ENCODE measurements around the gene NUCB1. TPM values are rescaled to one million over a fixed set of nuclear protein-coding genes. Genes with fewer than 3 reads are reported as not detected.

The NUCB1 gene
- 273 and 277 TPM in 2 replicates for total RNA-seq

- intact Hi-C loops (cut with micrococcal nuclease) = loop anchor here (1.0 to 5.0 kb wide), 10 partner anchors 13 to 263 kb away; partner anchors contain the start of genes BAX, DBP, DHDH and FTL
Observed at GRCh38 chr19:48899781-48900476, at the start of gene NUCB1. NUCB1 (plus strand) TSS chr19:48900312; CDS start chr19:48900797, 485 bp downstream.

GRCh38 chr19:48852292-48852691 lies 47.8 kb upstream of the NUCB1 start:
- intact Hi-C loops (cut with micrococcal nuclease) = no loop called here

GRCh38 chr19:48853483-48853882 lies 46.6 kb upstream of the NUCB1 start:
- intact Hi-C loops (cut with micrococcal nuclease) = no loop called here

- intact Hi-C loops (cut with micrococcal nuclease) = no loop called here
Observed at GRCh38 chr19:48854103-48854502, 46.0 kb upstream of the NUCB1 start.

GRCh38 chr19:48856921-48857320 lies 43.2 kb upstream of the NUCB1 start:
- intact Hi-C loops (cut with micrococcal nuclease) = no loop called here

GRCh38 chr19:48858984-48859710 lies 41.0 kb upstream of the NUCB1 start:
- intact Hi-C loops (cut with micrococcal nuclease) = loop anchor here (1.0 kb wide), 5 partner anchors 13 to 145 kb away; partner anchors contain the start of genes BAX, NUCB1 and PPP1R15A

- intact Hi-C loops (cut with micrococcal nuclease) = loop anchor here (1.0 kb wide), 1 partner anchor 12 kb away; the partner anchor contains the start of gene PPP1R15A
Observed at GRCh38 chr19:48859711-48860572, 40.2 kb upstream of the NUCB1 start.

GRCh38 chr19:48861313-48861712 lies 38.8 kb upstream of the NUCB1 start:
- intact Hi-C loops (cut with micrococcal nuclease) = no loop called here

GRCh38 chr19:48862827-48863226 lies 37.3 kb upstream of the NUCB1 start:
- intact Hi-C loops (cut with micrococcal nuclease) = no loop called here

- intact Hi-C loops (cut with micrococcal nuclease) = no loop called here
Observed at GRCh38 chr19:48866692-48867091, 33.4 kb upstream of the NUCB1 start.

GRCh38 chr19:48867123-48867745 lies 32.9 kb upstream of the NUCB1 start:
- intact Hi-C loops (cut with micrococcal nuclease) = no loop called here

GRCh38 chr19:48867746-48868113 lies 32.4 kb upstream of the NUCB1 start:
- intact Hi-C loops (cut with micrococcal nuclease) = no loop called here

GRCh38 chr19:48868114-48868886 lies 31.8 kb upstream of the NUCB1 start, which contains the start of gene PLEKHA4:
PLEKHA4 (minus strand) TSS chr19:48868617; CDS start chr19:48867620, 997 bp downstream.
- intact Hi-C loops (cut with micrococcal nuclease) = no loop called here

- intact Hi-C loops (cut with micrococcal nuclease) = loop anchor here (10.0 kb wide), 1 partner anchor 545 kb away; the partner anchor contains the start of gene EMP3
Observed at GRCh38 chr19:48870048-48870447, 30.1 kb upstream of the NUCB1 start.

GRCh38 chr19:48871471-48872181 lies 28.5 kb upstream of the NUCB1 start:
- intact Hi-C loops (cut with micrococcal nuclease) = loop anchor here (1.0 to 10.0 kb wide), 8 partner anchors 12 to 547 kb away; partner anchors contain the start of genes DHDH, EMP3 and FTL

GRCh38 chr19:48872182-48872883 lies 27.8 kb upstream of the NUCB1 start, which contains the start of gene PPP1R15A:
PPP1R15A (plus strand) TSS chr19:48872421; CDS start chr19:48873234, 813 bp downstream.
- intact Hi-C loops (cut with micrococcal nuclease) = loop anchor here (1.0 to 10.0 kb wide), 8 partner anchors 13 to 548 kb away; partner anchors contain the start of genes DHDH, EMP3 and FTL

GRCh38 chr19:48872884-48873475 lies 27.1 kb upstream of the NUCB1 start:
- intact Hi-C loops (cut with micrococcal nuclease) = loop anchor here (1.0 to 10.0 kb wide), 9 partner anchors 14 to 548 kb away; partner anchors contain the start of genes DHDH, EMP3, FTL and GYS1

All from T-helper 1 cell treated with Interleukin-12 subunit alpha and Interleukin-12 subunit beta and Interleukin-4 antibody, amounts not matched to agents 30 ng/mL and 1 ng/mL, for 36 hours (primary cell).